K562 (cell line): ENCODE measurements around the gene GTPBP6. TPM values are rescaled to one million over a fixed set of nuclear protein-coding genes. Genes with fewer than 3 reads are reported as not detected.

Source experiments
- ARID1B ChIP-seq: fragments of 450-650 bp; IDR thresholded peaks from 2 replicates; pipeline ENCODE4 v1.6.1; 2016; ENCODE audit warnings: antibody characterized with exemption, mild to moderate bottlenecking, inconsistent platforms
- DEAF1 ChIP-seq: fragments of 450-650 bp; formaldehyde crosslinking; IDR thresholded peaks from 2 replicates; pipeline ENCODE4 v1.4.0; 2020; ENCODE audit warnings: mild to moderate bottlenecking, moderate library complexity
- FUS ChIP-seq: fragments of 200-400 bp; formaldehyde crosslinking; optimal IDR thresholded peaks from 2 replicates; pipeline ENCODE3; 2017; ENCODE audit warnings: low read depth, low read length
- GABPB1 ChIP-seq: sonication (generic); formaldehyde crosslinking; IDR thresholded peaks from 2 replicates; pipeline ENCODE4 v1.8.0; 2022; ENCODE audit warnings: mild to moderate bottlenecking, missing genetic modification reagents
- HEY1 ChIP-seq: fragments of 250-450 bp; sonication (Bioruptor Pico); IDR thresholded peaks from 2 replicates; pipeline ENCODE4 v1.5.0; 2020; ENCODE audit warnings: mild to moderate bottlenecking, moderate library complexity, borderline replicate concordance
- HLTF ChIP-seq: fragments of 450-650 bp; IDR thresholded peaks from 2 replicates; pipeline ENCODE4 v1.6.1; 2016
- HNRNPH1 ChIP-seq: fragments of 200-400 bp; formaldehyde crosslinking; optimal IDR thresholded peaks from 2 replicates; pipeline ENCODE3; 2017; ENCODE audit warnings: low read depth, mild to moderate bottlenecking, low read length, moderate library complexity
- POLR2H ChIP-seq: IDR thresholded peaks from 2 replicates; pipeline ENCODE4 v1.6.1; 2016; ENCODE audit warnings: missing genetic modification characterization, low read depth, mild to moderate bottlenecking, control low read depth, missing compliant biosample characterization, moderate library complexity
- SNAPC5 ChIP-seq: fragments of 250-450 bp; sonication (Bioruptor Pico); IDR thresholded peaks from 2 replicates; pipeline ENCODE4 v1.8.0; 2021; ENCODE audit warnings: moderate library complexity, mild to moderate bottlenecking, inconsistent platforms
- ZBTB40 ChIP-seq, 2 experiments: fragments of 450-650 bp in 1 of 2; sonication (generic) in 1 of 2; formaldehyde crosslinking in 1 of 2; IDR thresholded peaks; 2 replicates each; pipeline versions ENCODE4 v1.7.1 to v1.9.0; 2016 to 2022; ENCODE audit warnings: inconsistent platforms in 1 of 2, mild to moderate bottlenecking in 1 of 2, missing genetic modification reagents in 1 of 2
- ZBTB43 ChIP-seq: sonication (generic); formaldehyde crosslinking; IDR thresholded peaks from 2 replicates; pipeline ENCODE4 v1.8.0; 2023; ENCODE audit warnings: mild to moderate bottlenecking, missing genetic modification reagents
- ZNF121 ChIP-seq: sonication (generic); formaldehyde crosslinking; conservative IDR thresholded peaks from 2 replicates; pipeline ENCODE4 v1.8.0; 2022; ENCODE audit warnings: missing genetic modification reagents
- ZNF561 ChIP-seq: fragments of 450-650 bp; formaldehyde crosslinking; conservative IDR thresholded peaks from 2 replicates; pipeline ENCODE4 v1.4.0; 2020; ENCODE audit warnings: mild to moderate bottlenecking, moderate library complexity
- ZNF589 ChIP-seq: fragments of 200-800 bp; sonication (Bioruptor generic); IDR thresholded peaks from 2 replicates; pipeline ENCODE4 v1.6.1; 2016; ENCODE audit warnings: low read depth, missing genetic modification characterization, missing compliant biosample characterization
- ZSCAN32 ChIP-seq: fragments of 450-650 bp; formaldehyde crosslinking; IDR thresholded peaks from 2 replicates; pipeline ENCODE4 v1.4.0; 2020; ENCODE audit warnings: mild to moderate bottlenecking, moderate library complexity
- polyA plus RNA-seq, 8 experiments: library from polyadenylated mRNA; depleted of rRNA in 4 of 8; stranded (reverse) in 5 of 8; unstranded in 3 of 8; fragments of >200 nt; fragmentation: Nextera tagmentation in 2 of 8; fragmentation: Illumina TruSeq in 1 of 8; extraction: Ambion mirVana in 2 of 8; extraction: Trizol in 1 of 8; gene quantifications; 2 replicates each; pipeline versions ENCODE4 v1.2.1 to v1.2.3, GENCODE V29; 2011 to 2014; ENCODE audit warnings: inconsistent platforms in 1 of 8, missing spikeins in 1 of 8
- total RNA-seq, 7 experiments: library from RNA; depleted of rRNA in 6 of 7; stranded (reverse); fragments of >200 nt in 6 of 7; fragmentation: Illumina TruSeq in 2 of 7; extraction: Trizol in 2 of 7; gene quantifications; 2 replicates each; pipeline versions ENCODE4 v1.2.1 to v1.2.3, GENCODE V29; 2011 to 2021; ENCODE audit warnings: low replicate concordance in 1 of 7

The GTPBP6 gene
- total and polyA plus RNA-seq, 9 of the 15 experiments (the other 6 are each of a cell fraction or from before 2014, with no cell fraction given) = 0.24 to 35.2 (median 8.0) TPM

GRCh38 chrX:292900-293897 is 25.4 kb downstream of the GTPBP6 start (continued):
- TF ChIP-seq FUS (no peak), DEAF1 (CRISPR knock-in tag) (no peak), ZSCAN32 (no peak), HEY1 (CRISPR knock-in tag) (no peak), SNAPC5 (CRISPR knock-in tag) (no peak), HNRNPH1 (no peak), ZNF589 (CRISPR knock-in tag) (no peak), ZNF561 (no peak), POLR2H (tag) (no peak), ZBTB43 (CRISPR knock-in tag) (no peak), GABPB1 (CRISPR knock-in tag) (no peak), ARID1B (no peak), ZNF121 (CRISPR knock-in tag) (peak; percentile 79), ZBTB40 (IDR thresholded peaks at IDR 0.05) (no peak), ZBTB40 (CRISPR knock-in tag; IDR thresholded peaks at IDR 0.05) (no peak), HLTF (no peak)
